ENCODE data around the gene GALNT12.

The GALNT12 gene

DNA sequence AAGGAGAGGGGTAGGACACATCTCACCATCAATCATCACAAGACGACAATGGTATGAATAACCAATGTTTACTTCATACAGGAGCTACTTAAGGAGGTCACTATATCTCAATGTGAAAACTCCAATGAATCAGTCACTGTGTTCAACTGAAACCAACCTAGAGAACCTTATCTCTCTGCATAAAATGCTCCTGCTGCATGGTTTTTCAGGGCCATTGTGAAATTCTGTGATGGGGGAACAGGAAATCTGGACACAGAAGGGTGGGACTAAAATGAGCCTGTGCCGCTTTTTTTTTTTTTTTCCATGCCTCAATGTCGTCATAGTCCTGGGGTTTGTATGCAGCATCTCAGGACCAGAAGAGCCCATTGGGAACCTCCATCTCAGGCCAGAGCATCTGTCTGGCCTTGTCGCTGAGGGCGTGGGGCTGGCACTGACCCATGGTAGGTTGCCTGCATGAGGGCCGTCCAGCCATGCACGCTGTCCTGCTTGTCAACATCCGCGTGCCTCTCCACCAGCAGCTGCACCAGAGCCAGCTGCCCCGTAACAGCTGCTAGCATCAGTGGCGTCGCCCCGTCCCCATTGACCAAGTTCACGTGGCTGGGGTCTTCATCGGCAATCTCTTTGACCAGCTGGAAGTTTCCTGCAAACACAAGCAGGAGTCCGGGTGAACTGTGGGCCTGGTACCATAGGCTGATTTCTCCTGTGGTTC lies 23.8 kb upstream of the GALNT12 start:
- no peak for DNase-seq (ENCODE audit: low read depth)

DNA sequence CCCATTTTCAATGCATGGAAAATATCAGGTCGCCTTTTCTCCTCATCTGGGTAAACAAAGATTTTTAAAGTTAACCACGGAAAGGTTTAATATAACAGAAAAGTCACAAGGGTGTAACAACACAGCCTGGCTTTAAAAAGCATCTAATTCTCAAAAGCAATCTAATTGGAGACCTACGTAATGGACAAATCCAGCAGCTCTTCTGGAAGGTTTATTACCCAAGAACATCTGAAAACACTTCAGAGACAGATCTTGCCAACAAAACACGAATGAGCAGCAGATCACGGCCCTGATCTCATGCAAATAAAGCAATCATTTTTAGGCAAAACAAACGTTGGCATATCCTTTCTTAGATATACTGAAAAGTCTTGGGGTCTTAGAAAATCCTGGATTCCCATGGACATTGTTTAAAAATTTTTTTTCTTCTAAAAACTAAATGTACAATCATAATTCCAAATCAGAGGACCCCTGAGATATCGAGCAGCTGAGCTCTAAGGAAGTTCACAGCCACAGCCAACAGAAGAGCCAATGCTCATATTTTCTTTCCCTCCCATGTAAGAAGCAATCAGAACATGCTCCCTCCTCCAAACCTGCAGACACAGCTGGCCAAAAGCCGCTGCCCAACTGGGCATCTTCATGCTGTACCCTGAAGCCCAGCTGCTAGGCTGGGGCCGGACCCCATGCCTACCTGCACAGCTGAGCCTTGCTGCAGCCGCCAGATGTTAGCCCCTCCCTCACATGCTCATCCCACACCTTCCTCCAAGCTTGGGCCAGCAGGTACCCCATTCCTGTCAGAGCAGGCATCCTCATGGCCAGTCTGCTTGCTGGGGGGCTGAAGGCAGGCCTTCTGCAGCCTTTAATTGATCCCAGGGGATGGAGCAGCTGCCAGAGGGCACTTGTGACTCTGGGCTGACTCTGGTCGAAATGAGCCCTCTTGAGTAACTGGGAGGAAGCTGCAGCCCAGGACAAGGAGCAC lies 22.4 kb upstream of the GALNT12 start:
- DNase-seq (ENCODE audit: low read depth): no peak

DNA sequence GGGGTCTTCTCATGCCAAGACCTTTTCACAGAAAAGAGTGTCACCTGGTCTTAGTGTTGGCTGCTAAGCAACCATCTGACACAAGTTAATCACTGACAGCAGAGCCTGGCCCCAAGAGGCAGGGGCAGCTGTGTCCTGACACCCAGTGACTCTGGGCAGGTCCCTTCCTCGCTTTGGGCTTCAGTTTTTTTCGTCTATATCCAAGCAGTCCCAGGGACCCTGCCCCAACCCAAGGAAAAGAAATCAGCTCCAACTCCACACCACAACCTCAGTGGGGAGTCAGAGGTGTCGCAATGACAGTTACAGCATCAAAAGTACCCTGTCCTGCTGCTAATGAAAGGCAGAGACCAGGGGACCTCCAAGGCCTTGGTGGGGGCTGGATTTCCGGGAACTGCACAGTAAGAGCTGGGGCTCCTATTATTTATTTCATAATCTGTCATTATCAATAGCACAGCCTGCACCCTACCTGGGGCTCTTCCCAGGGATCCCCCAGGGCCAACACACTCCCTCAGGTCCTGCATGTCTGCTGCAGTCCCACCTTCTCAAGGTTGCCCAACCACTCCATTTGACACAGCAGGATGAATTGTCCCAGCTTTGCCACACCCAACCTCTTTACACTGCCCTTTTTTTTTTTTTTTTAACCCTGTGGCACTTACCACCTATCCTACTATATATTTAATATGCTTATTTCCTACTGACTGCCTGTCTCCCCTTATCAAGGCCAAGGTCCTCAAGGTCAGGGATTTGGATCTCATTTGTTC lies 20.5 kb upstream of the GALNT12 start:
- no peak for DNase-seq (ENCODE audit: low read depth)

GRCh38 chr9:98787766-98788335 lies 19.6 kb upstream of the GALNT12 start:
- DNase-seq (ENCODE audit: low read depth): no peak

GRCh38 chr9:98789483-98790133 lies 17.9 kb upstream of the GALNT12 start:
- no peak for DNase-seq (ENCODE audit: low read depth)

DNA sequence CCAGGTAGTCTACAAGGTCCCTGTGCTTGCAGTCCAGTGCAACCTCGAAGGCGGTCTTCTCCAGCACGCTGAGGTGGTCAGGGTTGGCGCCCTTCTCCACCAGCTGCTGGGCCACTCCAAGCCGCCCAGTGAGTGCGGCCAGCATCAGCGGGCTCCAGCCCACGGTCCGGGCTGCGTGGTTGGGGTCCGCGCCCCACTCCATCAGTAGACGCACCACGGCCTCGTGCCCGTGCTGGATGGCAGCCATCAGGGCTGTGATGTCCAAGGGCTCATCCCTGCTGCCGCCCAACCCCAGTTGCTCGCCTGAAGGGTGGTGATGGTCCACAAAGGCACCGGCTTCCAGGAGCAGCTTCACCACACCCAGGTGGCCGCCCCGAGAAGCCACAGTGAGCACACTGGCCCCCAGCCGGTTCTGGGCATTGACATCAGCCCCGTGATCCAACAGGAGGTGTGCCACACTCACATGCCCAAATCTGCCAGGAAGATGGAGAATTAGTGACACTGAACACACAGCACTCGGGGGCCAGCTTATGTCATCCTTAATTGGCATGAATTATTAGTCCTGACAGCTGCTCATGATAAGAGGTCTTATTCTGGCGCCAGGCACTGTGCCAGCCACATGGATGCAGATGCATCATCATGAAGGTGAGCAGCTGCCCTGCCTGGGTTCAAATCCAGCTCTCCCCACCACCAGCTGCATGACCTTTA lies 17.2 kb upstream of the GALNT12 start:
- DNase-seq (ENCODE audit: low read depth): no peak

DNA sequence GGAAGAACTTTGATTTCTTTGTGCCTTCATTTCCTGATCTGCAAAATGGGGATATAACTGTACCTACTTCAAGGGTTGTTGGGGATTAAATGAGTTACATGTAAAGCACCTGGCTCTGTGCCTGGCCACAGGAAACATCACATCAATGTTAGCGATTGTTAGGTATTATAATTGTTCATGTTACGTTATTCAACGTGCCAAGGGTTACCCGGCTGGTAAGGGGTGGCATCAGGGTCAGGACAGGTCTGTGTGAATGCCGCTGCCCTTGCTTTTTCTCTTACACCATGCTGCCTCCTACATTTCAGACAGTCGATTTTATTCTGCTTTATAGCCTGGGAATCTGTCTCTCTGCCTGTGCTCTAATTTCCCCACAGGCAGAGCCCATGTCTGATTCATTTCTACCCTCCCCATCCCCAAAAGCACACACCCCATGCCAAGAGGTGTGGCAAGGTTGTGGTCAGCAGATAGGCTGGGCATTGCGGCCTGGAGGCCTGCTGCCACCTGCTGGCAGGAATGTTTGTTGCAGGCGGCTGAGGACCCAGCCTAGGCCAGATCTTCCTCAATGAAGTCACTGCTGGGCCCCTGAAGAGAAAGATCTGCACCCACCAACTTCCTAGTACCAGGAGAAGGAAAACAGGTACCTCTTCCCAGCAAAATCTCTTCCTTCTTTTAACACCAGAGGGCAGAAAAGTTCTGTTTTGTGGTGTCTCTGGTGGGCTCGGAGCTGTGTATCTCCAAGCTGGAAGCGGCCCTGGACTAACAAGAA lies 16.4 kb upstream of the GALNT12 start:
- peak; percentile 38 for DNase-seq (ENCODE audit: low read depth)

DNA sequence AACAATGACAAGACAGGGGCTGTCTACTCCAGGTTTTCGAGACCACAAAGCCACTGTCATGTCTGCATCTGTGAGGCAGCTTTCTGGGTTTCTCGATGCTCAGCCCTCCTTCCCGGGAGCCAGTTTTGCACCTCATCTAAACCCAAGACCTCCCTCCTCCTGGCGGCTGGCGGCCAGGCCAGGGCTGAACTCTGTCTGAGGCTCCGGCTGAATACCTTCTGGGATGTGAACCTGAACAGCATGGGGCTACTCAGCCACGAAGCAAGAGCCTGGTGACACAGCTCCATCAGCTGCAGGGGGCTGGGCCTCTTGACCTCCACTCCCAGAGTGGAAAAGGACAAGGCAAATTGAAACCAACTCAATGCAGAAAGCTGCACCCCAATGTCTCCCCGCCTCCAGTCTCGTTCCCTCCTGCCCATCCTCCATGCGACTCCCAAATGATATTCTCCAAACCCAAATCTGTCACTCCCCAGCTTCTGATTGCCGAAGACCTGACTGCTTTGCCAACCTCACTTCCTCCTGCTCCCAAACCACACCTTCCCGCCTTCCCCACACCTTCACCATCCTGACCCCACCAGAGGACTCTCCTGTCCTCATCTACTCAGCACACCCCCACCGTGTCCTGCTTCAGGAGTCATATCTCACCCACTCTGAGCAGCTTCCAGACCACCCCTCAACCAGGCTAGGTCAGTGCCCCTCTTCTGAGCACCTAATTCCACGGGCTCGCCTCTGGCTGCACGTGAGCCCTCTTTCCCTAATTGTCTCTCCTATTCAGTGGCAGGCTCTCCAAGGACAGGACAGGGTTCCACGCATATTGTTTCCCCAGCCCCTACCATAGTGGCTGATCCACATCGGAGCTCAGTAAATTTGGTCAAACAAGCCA lies 15.6 kb upstream of the GALNT12 start:
- no peak for DNase-seq (ENCODE audit: low read depth)

DNA sequence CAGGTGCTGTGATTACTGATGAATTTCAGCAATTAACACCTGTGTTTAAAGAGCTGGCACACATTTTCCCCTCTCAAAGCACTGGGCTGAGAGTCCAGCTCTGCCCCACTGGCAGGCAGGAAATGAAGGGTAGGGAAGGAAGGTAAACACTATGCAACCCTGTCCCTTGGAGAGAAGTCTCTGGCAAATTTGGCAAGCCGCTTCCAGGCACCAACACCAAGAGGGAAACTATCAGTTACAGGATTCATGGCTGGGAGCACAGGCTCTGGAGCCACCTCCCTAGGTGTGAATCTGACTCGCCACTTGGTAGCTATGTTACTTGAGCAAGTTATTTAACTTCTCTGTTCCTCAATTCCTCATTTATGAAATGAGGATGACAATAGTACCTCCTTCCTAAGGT lies 14.4 kb upstream of the GALNT12 start:
- DNase-seq (ENCODE audit: low read depth): no peak

DNA sequence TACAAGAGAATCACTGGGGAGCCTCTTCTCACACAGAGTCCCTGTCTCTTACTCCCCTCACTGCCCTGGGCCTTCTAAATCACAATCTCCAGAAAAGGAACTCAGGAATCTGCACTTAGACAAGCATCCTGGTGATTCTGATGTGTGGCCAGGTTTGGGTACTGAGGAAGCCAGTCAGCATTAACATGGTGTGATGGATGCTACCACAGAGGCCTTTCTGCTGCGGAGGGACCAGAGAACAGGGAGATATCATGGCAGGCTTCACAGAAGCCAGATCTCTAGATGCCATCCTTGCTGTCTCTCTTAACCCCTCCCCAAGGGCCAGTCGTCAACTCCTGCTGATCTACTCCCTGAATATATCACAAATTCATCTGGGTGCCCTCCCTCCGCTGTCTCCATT lies 12.7 kb upstream of the GALNT12 start:
- no peak for DNase-seq (ENCODE audit: low read depth)

DNA sequence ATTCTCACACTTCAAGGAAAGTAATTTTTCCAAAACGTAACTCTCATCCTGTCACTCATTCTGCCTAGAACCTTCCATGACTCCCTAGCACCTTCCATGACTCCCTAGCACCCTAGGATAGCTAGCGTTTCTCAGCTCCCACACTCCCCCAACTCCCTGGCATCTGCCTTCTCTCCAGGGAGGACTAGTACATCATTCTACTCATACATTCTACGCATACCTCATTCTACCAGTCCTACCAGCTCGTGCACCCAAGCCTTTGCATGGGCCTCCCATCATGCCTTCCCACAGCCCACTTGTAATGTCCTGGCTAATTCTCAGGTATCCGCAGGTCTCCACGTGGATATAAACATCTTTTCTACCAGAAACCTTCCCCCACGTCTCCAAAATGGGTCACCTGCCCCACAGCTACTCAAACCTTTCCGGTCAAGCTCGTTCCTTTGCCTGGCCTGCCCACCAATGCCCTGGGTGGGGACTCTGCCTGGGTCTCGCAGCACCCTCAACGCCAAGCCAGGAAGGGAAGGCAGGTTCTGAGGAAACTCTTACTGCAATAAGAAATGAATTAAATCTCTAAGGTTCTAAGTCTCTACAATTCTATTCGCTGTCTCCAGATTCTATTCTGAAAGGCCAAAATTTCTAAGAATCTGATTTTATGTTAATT lies 12.0 kb upstream of the GALNT12 start:
- no peak for DNase-seq (ENCODE audit: low read depth)

- DNase-seq (ENCODE audit: low read depth): no peak
These were observed 11.5 kb upstream of the GALNT12 start for GRCh38 chr9:98795970-98796363.

DNA sequence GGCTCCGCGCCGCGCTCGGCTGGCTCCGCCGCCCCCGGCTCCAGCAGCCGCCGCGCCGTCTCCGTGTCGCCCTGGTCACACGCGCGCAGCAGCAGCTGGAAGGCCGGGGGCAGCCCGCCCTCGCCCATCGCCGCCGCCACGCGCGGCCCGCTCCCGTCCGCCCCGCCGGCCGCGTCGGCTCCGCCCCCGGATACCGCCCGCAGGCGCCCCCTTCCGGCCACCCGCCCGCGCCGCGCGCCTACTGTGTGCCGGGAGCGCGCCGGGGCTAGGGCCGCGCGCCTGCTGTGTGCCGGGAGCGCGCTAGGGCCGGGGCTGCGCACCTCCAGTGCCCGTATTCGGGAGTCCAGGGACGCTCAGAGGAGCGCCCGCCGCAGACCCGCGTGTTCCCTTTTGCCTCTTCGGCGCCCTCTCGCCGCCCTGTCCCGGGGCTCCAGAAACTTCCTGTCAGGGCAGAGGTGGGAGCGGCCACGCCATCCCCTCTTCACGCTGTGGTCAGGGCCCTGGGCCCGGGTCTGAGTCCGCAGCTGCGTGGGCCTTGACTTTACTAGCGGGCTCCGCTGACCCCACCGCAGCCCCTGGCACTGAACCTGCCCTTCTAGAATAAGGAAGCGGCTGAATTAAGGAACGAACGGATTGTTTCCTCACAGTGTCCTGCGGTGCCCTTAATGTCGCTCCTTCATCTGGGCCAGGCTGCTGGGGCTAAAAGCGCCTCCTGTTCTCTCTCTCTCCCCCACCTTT lies 10.9 kb upstream of the GALNT12 start, which contains the start of gene ANKS6:
Gene ANKS6, minus strand, starts transcription at position 192 of the 738 bp plus-strand sequence. Its CDS starts 64 bp downstream, at position 128.
- DNase-seq (ENCODE audit: low read depth): peak; percentile 69

GRCh38 chr9:98797491-98797890 lies 10.0 kb upstream of the GALNT12 start:
- no peak for DNase-seq (ENCODE audit: low read depth)

GRCh38 chr9:98798254-98798653 lies 9.2 kb upstream of the GALNT12 start:
- no peak for DNase-seq (ENCODE audit: low read depth)

DNA sequence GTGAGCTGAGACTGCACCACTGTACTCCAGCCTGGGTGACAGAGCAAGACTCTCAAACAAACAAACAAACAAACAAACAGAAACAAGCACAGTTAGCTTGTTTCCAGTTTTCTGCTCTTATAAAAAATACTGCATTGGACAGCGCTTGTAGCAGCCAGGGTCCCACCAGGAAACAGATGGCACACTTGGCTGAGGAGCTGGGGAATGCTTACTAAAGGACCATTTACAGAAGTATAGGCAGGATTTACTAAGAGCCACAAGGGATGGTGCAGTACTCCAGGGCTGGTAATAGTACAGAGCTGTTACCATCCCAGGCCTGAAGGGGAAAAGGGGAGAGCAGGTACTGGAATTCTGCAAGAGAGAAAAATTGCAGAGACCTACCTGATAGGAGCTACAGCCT lies 5.9 kb upstream of the GALNT12 start:
- DNase-seq (ENCODE audit: low read depth): no peak

DNA sequence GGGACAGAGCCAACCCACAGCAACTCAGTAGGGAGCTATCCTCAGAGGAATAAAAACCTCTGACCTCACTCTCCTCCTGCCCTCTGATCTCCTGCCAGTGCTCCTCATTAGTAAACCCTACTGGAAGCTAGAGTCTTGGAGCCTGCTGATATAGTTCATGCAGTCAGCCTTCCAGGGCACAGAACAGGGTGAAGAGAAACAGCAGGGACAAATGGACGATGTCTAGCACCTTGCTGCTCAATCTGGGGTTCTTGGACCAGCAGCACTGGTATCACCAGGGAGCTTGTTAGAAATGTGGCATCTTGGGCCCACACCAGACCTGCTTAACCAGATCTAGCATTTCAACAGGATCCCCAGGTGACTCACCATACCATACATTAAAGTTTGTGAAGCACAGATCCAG lies 5.5 kb upstream of the GALNT12 start:
- DNase-seq (ENCODE audit: low read depth): no peak

- DNase-seq (ENCODE audit: low read depth): no peak
These were observed 3.4 kb upstream of the GALNT12 start for GRCh38 chr9:98804083-98804482.
